Measurements from ENCODE around the gene GRXCR1. TPM values are rescaled to one million over a fixed set of nuclear protein-coding genes. Genes with fewer than 3 reads are reported as not detected.

The GRXCR1 gene
- total and polyA plus RNA-seq, 5 donors = not detected

DNA sequence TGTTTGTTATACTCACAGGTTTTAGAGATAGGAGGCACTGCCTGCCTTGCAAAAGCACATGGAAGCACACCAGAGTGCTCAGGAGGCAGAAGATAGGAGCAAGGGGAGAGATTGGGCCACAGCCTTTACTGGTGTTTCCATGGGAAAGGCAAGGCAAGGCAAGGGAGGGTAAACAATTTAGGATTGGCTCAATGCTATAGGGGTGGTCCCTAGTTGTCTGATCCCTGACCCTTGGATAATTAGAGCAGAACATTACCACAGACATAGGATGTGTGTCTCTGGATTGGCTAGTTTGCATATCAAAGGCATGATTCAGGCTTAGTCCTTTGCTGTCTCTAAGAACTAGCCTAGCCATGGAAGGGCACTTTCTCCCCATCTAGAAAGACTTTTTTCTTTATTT, 36.1 kb downstream of the GRXCR1 start:
- Histone ChIP-seq H3K9me3 (ENCODE audit: control insufficient read depth, low read length) (no peaks in the 10 kb centered on the region), H3K4me3 (ENCODE audit: low read length) (no peak overlapping the region), H3K27me3 (ENCODE audit: control insufficient read depth, insufficient read depth) (no peaks in the 10 kb centered on the region), H3K27ac (ENCODE audit: low read length) (no peak overlapping the region), H3K4me1 (ENCODE audit: control insufficient read depth, insufficient read depth, low read length) (no peaks in the 10 kb centered on the region)
- no peak for ATAC-seq
- intact Hi-C loops (cut with DNase I) = no loop called here
- DNase-seq = no peak

DNA sequence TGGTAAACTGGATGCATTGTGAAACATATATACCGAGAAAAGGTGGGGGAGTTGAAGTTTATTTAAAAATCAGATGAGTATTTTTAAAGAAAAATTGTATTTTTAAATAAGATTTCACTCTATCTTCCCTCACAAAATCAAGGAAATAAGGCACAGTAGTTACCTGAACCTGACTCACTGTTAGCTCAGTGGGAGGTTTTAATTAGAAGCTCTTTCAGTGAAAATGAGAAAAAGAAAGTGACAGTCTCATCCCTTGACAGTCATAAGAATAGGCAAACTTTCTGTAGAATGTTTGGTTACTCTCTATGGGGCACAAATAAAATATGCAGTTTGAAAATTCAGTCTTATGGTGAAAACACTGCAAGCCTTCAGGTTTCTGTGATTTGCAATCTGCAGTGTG, 49.7 kb downstream of the GRXCR1 start:
- Histone ChIP-seq H3K27ac (ENCODE audit: low read length) (no peak overlapping the region), H3K9me3 (ENCODE audit: control insufficient read depth, low read length) (no peaks in the 10 kb centered on the region), H3K4me3 (ENCODE audit: low read length) (no peak overlapping the region), H3K27me3 (ENCODE audit: control insufficient read depth, insufficient read depth) (no peaks in the 10 kb centered on the region), H3K4me1 (ENCODE audit: control insufficient read depth, insufficient read depth, low read length) (no peaks in the 10 kb centered on the region)
- intact Hi-C loops (cut with DNase I) = no loop called here
- 54% methylated on average over 1 of the region's 1 CpG for WGBS
- no peak for DNase-seq
- no peak for ATAC-seq

DNA sequence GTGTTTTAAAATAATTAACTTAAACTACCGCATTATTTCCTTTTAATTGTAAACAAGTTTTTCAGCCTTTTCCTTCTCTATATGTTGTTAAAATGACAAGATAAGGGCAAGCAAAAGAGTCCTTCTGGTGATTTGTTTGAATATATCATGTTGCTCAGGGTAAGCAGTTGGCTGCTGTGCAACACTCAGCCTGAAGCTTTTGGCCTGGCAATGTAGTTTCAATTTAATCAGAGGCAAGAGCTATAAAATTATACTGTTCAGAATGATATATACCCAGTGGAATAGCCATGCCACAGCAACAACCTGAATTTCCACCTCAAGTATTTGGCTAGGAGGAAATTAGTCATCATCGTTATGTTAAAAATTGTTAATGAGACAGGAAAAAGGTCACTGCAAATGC, 53.4 kb downstream of the GRXCR1 start:
- no peak overlapping the region for H3K4me3 ChIP-seq (ENCODE audit: low read length)
- no peak overlapping the region for H3K27ac ChIP-seq (ENCODE audit: low read length)
- 84% methylated on average over 2 of the region's 2 CpGs for WGBS
- DNase-seq (no peak), ATAC-seq (no peak)
- intact Hi-C loops (cut with DNase I) = no loop called here
- H3K27me3 ChIP-seq (ENCODE audit: control insufficient read depth, insufficient read depth) = no peaks in the 10 kb centered on the region
- no peaks in the 10 kb centered on the region for H3K9me3 ChIP-seq (ENCODE audit: control insufficient read depth, low read length)
- no peaks in the 10 kb centered on the region for H3K4me1 ChIP-seq (ENCODE audit: control insufficient read depth, insufficient read depth, low read length)

DNA sequence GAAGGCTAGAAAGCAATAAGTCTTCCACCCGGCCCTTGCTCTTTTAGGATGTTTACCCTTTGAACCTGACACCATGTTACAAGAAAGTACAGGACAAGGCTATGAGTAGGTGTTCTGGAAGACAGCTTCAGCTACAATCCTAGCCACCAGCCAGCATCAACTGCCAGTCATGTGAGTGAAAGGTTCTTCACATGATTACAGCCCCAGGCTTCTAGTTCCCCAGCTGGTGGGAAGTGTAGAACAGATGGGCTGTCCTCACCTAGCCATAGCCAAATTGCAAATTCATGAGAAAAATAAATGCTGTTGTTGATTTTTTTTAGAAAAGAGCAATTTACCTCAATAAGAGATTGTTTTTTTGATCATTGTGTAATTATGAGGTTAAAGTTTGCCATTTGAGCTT, 60.8 kb downstream of the GRXCR1 start:
- ATAC-seq (no peak), DNase-seq (no peak)
- WGBS = 56% methylated on average over 1 of the region's 1 CpG
- Histone ChIP-seq H3K27ac (ENCODE audit: low read length) (no peak overlapping the region), H3K27me3 (ENCODE audit: control insufficient read depth, insufficient read depth) (no peaks in the 10 kb centered on the region), H3K4me3 (ENCODE audit: low read length) (no peak overlapping the region), H3K4me1 (ENCODE audit: control insufficient read depth, insufficient read depth, low read length) (no peaks in the 10 kb centered on the region), H3K9me3 (ENCODE audit: control insufficient read depth, low read length) (no peaks in the 10 kb centered on the region)
- intact Hi-C loops (cut with DNase I) = no loop called here

DNA sequence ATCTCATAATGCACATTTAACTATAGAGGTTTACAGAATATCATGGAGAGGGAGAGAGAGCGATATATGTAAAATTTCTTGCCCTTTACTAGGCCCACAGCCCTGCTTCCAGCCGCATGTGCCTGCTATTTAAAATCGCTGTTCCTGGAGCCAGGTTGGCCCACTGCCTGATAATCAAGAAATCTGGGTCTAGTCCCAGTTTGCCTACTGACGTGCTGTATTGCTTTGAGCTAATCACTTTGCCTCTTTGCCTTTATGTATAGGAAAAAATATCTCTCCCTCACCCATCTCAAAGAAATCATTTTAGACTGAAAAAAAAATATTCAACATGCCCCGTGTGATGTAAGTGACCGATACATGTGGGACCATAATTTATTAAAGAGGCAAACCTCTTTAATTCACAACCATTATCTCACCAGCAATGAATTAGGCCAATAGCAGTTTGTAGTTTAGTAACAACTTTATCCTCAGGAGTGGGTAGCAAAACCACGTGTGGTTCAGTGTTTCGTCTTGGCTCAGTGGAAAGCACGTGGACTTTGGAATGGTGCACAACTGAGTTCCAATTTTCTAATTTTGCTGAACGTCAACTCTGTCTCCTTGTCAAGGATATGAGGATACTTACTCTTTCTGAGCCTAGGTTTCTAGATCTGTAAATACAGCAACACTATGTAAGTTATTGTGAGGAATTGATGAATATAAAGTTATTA, 62.6 kb downstream of the GRXCR1 start:
- Histone ChIP-seq H3K4me3 (ENCODE audit: low read length) (no peak overlapping the region), H3K27me3 (ENCODE audit: control insufficient read depth, insufficient read depth) (no peaks in the 10 kb centered on the region), H3K4me1 (ENCODE audit: control insufficient read depth, insufficient read depth, low read length) (no peaks in the 10 kb centered on the region), H3K27ac (ENCODE audit: low read length) (no peak overlapping the region), H3K9me3 (ENCODE audit: control insufficient read depth, low read length) (no peaks in the 10 kb centered on the region)
- DNase-seq = peak; percentile 14 to 65 (median 49)
- intact Hi-C loops (cut with DNase I) = no loop called here
- WGBS = 73% methylated on average over 10 of the region's 10 CpGs
- ATAC-seq = no peak

DNA sequence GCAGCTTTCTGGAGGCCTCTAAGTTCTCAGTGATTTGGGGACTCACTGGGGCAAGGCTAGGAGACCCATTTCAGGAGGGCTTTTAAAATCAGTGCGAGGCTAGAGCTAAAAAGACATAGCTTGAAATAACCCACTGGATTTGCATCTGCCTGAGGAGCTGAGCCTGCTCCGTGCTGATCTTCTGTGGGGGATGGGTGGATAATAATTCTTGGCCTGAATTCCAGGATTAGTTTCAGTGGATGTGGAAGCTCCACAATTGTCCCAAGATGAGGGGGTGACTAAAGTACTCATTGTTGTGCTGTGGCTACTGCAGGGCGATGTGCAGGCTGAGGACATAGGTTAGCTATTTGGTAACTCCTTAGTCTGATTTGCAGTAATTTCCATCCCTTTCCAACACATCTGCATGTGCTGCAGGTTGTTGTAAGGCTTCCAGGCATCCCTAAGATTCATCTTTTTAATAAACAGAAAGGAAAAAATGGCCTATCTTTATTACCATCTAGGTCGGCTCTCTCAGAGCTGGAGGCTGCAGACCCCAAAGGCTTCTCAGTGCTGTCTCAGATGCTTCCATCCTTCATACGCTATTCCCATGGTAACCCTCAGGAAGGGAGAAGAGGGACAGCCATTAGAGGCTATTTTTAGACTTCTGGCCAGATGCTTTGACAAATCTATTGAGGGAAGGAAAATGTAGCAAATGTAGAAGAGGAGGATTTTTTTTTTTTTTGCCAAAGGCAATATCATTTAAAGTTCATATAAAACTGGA, 63.4 kb downstream of the GRXCR1 start:
- Histone ChIP-seq H3K9me3 (ENCODE audit: control insufficient read depth, low read length) (no peaks in the 10 kb centered on the region), H3K27me3 (ENCODE audit: control insufficient read depth, insufficient read depth) (no peaks in the 10 kb centered on the region), H3K4me1 (ENCODE audit: control insufficient read depth, insufficient read depth, low read length) (no peaks in the 10 kb centered on the region), H3K4me3 (ENCODE audit: low read length) (no peak overlapping the region), H3K27ac (ENCODE audit: low read length) (no peak overlapping the region)
- intact Hi-C loops (cut with DNase I) = no loop called here
- no peak for ATAC-seq
- no peak for DNase-seq
- WGBS = 59% methylated on average over 5 of the region's 5 CpGs

DNA sequence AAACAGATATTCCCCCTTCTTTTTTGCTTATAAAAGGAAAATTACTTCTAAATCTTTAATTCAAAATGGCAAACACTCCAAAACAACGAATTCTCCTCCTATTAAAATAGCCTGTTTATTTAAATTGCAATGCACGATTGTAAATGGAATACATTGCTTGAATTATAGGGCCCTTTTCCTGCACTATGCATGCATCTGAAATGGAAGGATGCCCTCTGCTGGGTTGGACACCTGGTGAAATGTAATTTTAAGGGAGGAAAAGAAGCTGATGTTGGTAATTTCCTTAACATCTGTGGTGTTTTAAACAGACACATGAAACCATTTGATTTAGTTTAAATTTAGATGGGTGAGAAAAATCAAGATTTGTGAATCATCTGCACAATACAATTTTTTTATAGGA, 72.8 kb downstream of the GRXCR1 start:
- intact Hi-C loops (cut with DNase I) = no loop called here
- DNase-seq (no peak), ATAC-seq (no peak)
- no peaks in the 10 kb centered on the region for H3K4me1 ChIP-seq (ENCODE audit: control insufficient read depth, insufficient read depth, low read length)
- H3K27ac ChIP-seq (ENCODE audit: low read length) = no peak overlapping the region
- no peaks in the 10 kb centered on the region for H3K9me3 ChIP-seq (ENCODE audit: control insufficient read depth, low read length)
- H3K4me3 ChIP-seq (ENCODE audit: low read length) = no peak overlapping the region
- no peaks in the 10 kb centered on the region for H3K27me3 ChIP-seq (ENCODE audit: control insufficient read depth, insufficient read depth)
- 28% methylated on average over 2 of the region's 2 CpGs for WGBS

DNA sequence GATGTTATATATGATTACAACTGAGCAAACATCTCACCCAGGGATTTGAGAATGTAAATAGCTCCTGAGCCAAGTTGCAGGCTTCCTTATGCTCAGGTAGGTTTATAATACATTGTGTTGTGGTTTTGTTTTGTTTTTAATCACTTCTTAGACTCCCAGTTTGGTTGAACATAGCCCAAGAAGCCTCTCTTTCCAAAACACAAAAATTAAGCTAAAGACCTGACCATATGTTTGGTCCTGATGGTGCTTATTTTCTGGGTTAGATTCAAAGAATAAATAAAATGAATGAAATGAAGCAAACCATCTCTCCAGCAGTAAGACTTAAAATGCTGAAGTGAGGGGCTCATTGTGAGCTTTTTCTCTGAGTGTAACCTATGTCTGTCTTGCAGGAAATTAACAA, 93.5 kb downstream of the GRXCR1 start:
- intact Hi-C loops (cut with DNase I) = no loop called here
- no peak for ATAC-seq
- Histone ChIP-seq H3K4me3 (ENCODE audit: low read length) (no peak overlapping the region), H3K9me3 (ENCODE audit: control insufficient read depth, low read length) (no peaks in the 10 kb centered on the region), H3K4me1 (ENCODE audit: control insufficient read depth, insufficient read depth, low read length) (no peaks in the 10 kb centered on the region), H3K27me3 (ENCODE audit: control insufficient read depth, insufficient read depth) (no peaks in the 10 kb centered on the region), H3K27ac (ENCODE audit: low read length) (no peak overlapping the region)
- DNase-seq = no peak

DNA sequence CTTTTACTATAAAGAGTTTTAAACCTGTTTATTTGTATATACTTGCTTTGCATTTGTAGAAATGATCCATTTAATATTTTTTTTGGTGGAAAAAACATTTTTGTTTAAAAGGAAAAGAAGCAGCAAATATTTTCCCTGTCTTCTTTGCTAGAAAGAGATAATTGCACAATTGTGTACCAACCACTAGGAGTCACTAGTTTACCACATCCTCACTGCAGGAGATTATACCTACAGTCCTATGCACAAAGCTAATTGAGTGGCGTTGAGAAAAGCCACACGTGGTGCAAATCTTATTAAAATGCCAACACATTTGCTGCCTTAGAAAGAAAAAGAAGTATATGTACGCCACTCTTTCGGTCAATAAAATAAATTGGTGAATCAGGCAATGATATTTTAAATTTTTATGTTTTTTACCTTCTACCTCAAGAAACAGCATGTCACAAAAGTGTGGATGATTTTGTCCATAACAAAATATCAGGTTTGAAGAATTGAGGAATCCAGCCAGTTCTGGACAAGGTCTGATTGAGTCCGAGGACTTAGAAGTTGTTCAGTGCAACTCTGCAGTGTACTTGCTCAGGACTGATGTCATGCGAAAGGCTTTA, 102.9 kb downstream of the GRXCR1 start:
- Histone ChIP-seq H3K27ac (ENCODE audit: low read length) (no peak overlapping the region), H3K27me3 (ENCODE audit: control insufficient read depth, insufficient read depth) (no peaks in the 10 kb centered on the region), H3K4me3 (ENCODE audit: low read length) (no peak overlapping the region), H3K4me1 (ENCODE audit: control insufficient read depth, insufficient read depth, low read length) (no peaks in the 10 kb centered on the region), H3K9me3 (ENCODE audit: control insufficient read depth, low read length) (no peaks in the 10 kb centered on the region)
- intact Hi-C loops (cut with DNase I) = no loop called here
- DNase-seq (no peak), ATAC-seq (no peak)
- 34% methylated on average over 6 of the region's 6 CpGs for WGBS

DNA sequence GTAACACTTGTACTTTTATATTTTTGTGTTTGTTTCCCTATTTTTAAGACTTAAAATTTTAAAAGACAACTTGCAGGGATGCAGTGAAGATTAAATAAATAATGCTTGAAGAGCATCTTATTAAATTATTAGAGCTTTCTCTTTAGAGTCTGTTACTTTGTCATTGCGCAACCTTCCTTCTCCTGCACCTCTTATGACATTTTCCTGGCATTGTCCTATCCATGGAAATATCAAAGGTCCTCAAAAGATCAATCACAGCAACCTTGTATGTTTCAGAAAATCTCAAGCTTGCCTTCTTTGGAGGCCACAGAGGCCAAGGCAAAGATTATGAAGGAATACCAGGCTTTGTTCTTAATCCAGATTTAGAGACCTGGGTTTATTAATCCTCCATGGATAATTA, 116.3 kb downstream of the GRXCR1 start:
- Histone ChIP-seq H3K4me1 (ENCODE audit: control insufficient read depth, insufficient read depth, low read length) (no peaks in the 10 kb centered on the region), H3K4me3 (ENCODE audit: low read length) (no peak overlapping the region)
- intact Hi-C loops (cut with DNase I) = no loop called here

DNA sequence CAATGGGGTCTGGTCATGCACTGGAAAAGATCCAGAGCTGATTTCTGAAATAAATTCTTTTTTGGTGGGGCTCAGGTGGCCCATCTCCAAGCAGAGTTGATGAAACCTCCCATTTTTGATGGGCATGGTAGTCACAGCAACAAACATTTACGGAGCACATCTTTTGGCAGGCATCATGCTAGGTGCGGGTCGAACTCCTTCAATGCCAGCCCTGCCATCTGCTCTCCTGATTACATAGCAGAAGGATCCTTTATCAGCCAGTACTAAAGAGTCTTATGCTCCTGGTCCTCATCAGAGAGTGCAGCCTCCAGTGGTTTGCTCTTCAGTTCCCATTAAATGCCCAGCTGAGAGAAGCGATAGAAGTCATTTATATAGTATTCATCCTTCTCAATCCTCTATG, 121.7 kb downstream of the GRXCR1 start:
- Histone ChIP-seq H3K27me3 (ENCODE audit: control insufficient read depth, insufficient read depth) (no peaks in the 10 kb centered on the region), H3K4me1 (ENCODE audit: control insufficient read depth, insufficient read depth, low read length) (no peaks in the 10 kb centered on the region), H3K4me3 (ENCODE audit: low read length) (no peak overlapping the region), H3K9me3 (ENCODE audit: control insufficient read depth, low read length) (no peaks in the 10 kb centered on the region), H3K27ac (ENCODE audit: low read length) (no peak overlapping the region)
- DNase-seq (no peak), ATAC-seq (no peak)
- WGBS = 86% methylated on average over 4 of the region's 4 CpGs
- intact Hi-C loops (cut with DNase I) = no loop called here

More for the DNA sequence above, 116.3 kb downstream of the GRXCR1 start:
- 93% methylated on average over 1 of the region's 1 CpG for WGBS
- H3K9me3 ChIP-seq (ENCODE audit: control insufficient read depth, low read length) = peaks cover 2% of the 10 kb centered on the region
- no peak overlapping the region for H3K27ac ChIP-seq (ENCODE audit: low read length)
- ATAC-seq = no peak
- H3K27me3 ChIP-seq (ENCODE audit: control insufficient read depth, insufficient read depth) = no peaks in the 10 kb centered on the region
- no peak for DNase-seq
